CD4-positive, alpha-beta T cell (primary cell): Measurements from ENCODE around the gene NXPH4. TPM values are rescaled to one million over a fixed set of nuclear protein-coding genes. Genes with fewer than 3 reads are reported as not detected.

Source experiments
- ATAC-seq: fragments of 200-7000 bp; cut with Tn5 transposase; one replicate; pipeline ENCODE4 v1.10.0; 2022; ENCODE audit warnings: mild to moderate bottlenecking; ENCODE audit not compliant: poor library complexity
- CTCF ChIA-PET: fragments of 350-600 bp; sonication (Branson Sonifier 250); formaldehyde crosslinking; loops from one replicate; lab custom pipeline; 2021; ENCODE audit warnings: antibody characterized with exemption, inconsistent platforms; lab: Charles Lee
- POLR2A ChIA-PET: fragments of 350-600 bp; sonication (Branson Sonifier 250); formaldehyde crosslinking; loops from one replicate; lab custom pipeline; 2021; ENCODE audit warnings: antibody characterized with exemption, inconsistent platforms; lab: Charles Lee
- DNase-seq, 14 experiments: peaks; one replicate each; pipeline ENCODE4 v3.0.0-alpha.2; 2013 to 2020; ENCODE audit warnings: mixed read lengths in 2 of 14
- H3K27ac ChIP-seq, 2 donors: one replicate each; pipeline versions ENCODE4 v1.5.1 to v1.7.0; 2013; ENCODE audit warnings: low read length in 2 of 2, low read depth in 1 of 2, mild to moderate bottlenecking in 1 of 2
- H3K27me3 ChIP-seq, 2 experiments: 1 replicate in 1 of 2; 2 replicates in 1 of 2; pipeline versions ENCODE4 v1.6.1 to v1.7.0; 2013; ENCODE audit warnings: low read length in 2 of 2, control low read depth in 1 of 2, mild to moderate bottlenecking in 1 of 2, moderate library complexity in 1 of 2; ENCODE audit not compliant: insufficient read depth in 2 of 2, control insufficient read depth in 1 of 2
- H3K36me3 ChIP-seq: one replicate; pipeline ENCODE4 v1.6.1; 2013; ENCODE audit warnings: low read length, control low read depth; ENCODE audit not compliant: insufficient read depth
- H3K4me1 ChIP-seq: one replicate; pipeline ENCODE4 v1.6.1; 2013; ENCODE audit warnings: low read length, control low read depth; ENCODE audit not compliant: insufficient read depth
- H3K4me3 ChIP-seq: one replicate; pipeline ENCODE4 v1.5.1; 2013; ENCODE audit warnings: mild to moderate bottlenecking, low read length, moderate library complexity
- H3K9me3 ChIP-seq, 2 experiments: 1 replicate in 1 of 2; 2 replicates in 1 of 2; pipeline versions ENCODE4 v1.6.1 to v1.7.0; 2013; ENCODE audit warnings: low read length in 2 of 2, mild to moderate bottlenecking in 2 of 2, control low read depth in 1 of 2, moderate library complexity in 1 of 2; ENCODE audit not compliant: control insufficient read depth in 1 of 2, insufficient read depth in 1 of 2
- H3K27ac Mint-ChIP-seq: one replicate; pipeline ENCODE4 v1.8.0; 2020; ENCODE audit warnings: mixed read lengths
- H3K27me3 Mint-ChIP-seq: one replicate; pipeline ENCODE4 v1.8.0; 2021; ENCODE audit warnings: mixed read lengths
- H3K36me3 Mint-ChIP-seq: one replicate; pipeline ENCODE4 v1.8.0; 2021; ENCODE audit warnings: low read depth, mixed read lengths
- H3K4me1 Mint-ChIP-seq: one replicate; pipeline ENCODE4 v1.8.0; 2021; ENCODE audit warnings: low read depth, mixed read lengths
- H3K4me3 Mint-ChIP-seq: one replicate; pipeline ENCODE4 v1.8.0; 2020; ENCODE audit warnings: mild to moderate bottlenecking, mixed read lengths
- H3K9me3 Mint-ChIP-seq: one replicate; pipeline ENCODE4 v1.8.0; 2020; ENCODE audit warnings: mixed read lengths
- intact Hi-C, 2 experiments: fragments of 100-400 bp; cut with DNase I in 1 of 2; cut with micrococcal nuclease in 1 of 2; formaldehyde crosslinking; loops; one replicate each; pipeline versions ENCODE4 v1.15.1 to v1.9.0; 2023 to 2025; cut with DNase I, micrococcal nuclease
- total RNA-seq, 174 experiments: library from RNA in 2 of 174; stranded (reverse) in 2 of 174; gene quantifications; one replicate each; pipeline ENCODE4 v1.2.3 and lab custom pipeline; 2021 to 2026
- TF ChIP-seq, protein P1 (sequence below): fragments of 200-600 bp; IDR thresholded peaks from one replicate; pipeline ENCODE4 v1.8.0; 2022; ENCODE audit warnings: antibody characterized with exemption, mild to moderate bottlenecking

NXPH4 gene
- total RNA-seq, 2 experiments from 2014 or later = not detected

DNA sequence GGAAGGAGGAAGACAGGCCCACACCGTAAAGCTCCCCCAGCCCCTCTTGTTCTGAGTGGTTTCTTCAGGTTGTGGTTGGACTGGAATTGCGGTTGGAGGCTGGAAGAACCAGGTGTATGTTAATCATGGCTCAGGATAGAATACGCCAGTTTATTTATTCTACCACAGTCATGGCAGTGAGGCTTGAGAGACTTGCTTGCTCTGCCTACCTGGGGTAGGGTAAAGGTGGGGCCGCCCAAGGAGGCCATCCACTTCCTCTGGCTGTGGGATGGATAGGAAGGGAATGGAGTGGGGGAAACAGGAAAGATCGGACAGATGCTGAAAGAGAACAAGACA is 21.0 kb downstream of the NXPH4 start:
- CTCF ChIA-PET = interaction anchor here (6.0 to 10.7 kb wide), 2 partner anchors 10 to 21 kb away, joined by 127 to 225 read pairs; partner anchors contain the start of genes NXPH4 and SHMT2
- Histone ChIP-seq H3K27me3 (peaks cover 51 to 53% of the 10 kb centered on the region in 2 experiments), H3K4me1 (peaks cover 82% of the 10 kb centered on the region), H3K4me3 (no peak overlapping the region), H3K27ac (no peak overlapping the region), H3K36me3 (peaks cover 22% of the 10 kb centered on the region), H3K9me3 (peaks cover 0 to 27% of the 10 kb centered on the region in 2 experiments)
- peaks cover 65% of the 10 kb centered on the region for H3K27me3 Mint-ChIP-seq
- no peaks in the 10 kb centered on the region for H3K9me3 Mint-ChIP-seq
- H3K4me1 Mint-ChIP-seq = peaks cover 81% of the 10 kb centered on the region
- H3K36me3 Mint-ChIP-seq = peaks cover 22% of the 10 kb centered on the region
- TF ChIP-seq, protein P1, sequence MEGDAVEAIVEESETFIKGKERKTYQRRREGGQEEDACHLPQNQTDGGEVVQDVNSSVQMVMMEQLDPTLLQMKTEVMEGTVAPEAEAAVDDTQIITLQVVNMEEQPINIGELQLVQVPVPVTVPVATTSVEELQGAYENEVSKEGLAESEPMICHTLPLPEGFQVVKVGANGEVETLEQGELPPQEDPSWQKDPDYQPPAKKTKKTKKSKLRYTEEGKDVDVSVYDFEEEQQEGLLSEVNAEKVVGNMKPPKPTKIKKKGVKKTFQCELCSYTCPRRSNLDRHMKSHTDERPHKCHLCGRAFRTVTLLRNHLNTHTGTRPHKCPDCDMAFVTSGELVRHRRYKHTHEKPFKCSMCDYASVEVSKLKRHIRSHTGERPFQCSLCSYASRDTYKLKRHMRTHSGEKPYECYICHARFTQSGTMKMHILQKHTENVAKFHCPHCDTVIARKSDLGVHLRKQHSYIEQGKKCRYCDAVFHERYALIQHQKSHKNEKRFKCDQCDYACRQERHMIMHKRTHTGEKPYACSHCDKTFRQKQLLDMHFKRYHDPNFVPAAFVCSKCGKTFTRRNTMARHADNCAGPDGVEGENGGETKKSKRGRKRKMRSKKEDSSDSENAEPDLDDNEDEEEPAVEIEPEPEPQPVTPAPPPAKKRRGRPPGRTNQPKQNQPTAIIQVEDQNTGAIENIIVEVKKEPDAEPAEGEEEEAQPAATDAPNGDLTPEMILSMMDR = no peak
- H3K27ac Mint-ChIP-seq = no peak overlapping the region
- ATAC-seq = no peak
- no peak for DNase-seq
- peak overlapping the region; percentile 89 for H3K4me3 Mint-ChIP-seq
- POLR2A ChIA-PET = interaction anchor here (0.6 to 3.6 kb wide), 3 partner anchors 8 to 24 kb away, joined by 3 to 48 read pairs (median 5); partner anchors contain the start of gene SHMT2
- intact Hi-C loops = loop anchor here in 1 of 2 experiments (5.0 kb wide), 1 partner anchor 110 kb away; the partner anchor contains the start of gene LRP1

DNA sequence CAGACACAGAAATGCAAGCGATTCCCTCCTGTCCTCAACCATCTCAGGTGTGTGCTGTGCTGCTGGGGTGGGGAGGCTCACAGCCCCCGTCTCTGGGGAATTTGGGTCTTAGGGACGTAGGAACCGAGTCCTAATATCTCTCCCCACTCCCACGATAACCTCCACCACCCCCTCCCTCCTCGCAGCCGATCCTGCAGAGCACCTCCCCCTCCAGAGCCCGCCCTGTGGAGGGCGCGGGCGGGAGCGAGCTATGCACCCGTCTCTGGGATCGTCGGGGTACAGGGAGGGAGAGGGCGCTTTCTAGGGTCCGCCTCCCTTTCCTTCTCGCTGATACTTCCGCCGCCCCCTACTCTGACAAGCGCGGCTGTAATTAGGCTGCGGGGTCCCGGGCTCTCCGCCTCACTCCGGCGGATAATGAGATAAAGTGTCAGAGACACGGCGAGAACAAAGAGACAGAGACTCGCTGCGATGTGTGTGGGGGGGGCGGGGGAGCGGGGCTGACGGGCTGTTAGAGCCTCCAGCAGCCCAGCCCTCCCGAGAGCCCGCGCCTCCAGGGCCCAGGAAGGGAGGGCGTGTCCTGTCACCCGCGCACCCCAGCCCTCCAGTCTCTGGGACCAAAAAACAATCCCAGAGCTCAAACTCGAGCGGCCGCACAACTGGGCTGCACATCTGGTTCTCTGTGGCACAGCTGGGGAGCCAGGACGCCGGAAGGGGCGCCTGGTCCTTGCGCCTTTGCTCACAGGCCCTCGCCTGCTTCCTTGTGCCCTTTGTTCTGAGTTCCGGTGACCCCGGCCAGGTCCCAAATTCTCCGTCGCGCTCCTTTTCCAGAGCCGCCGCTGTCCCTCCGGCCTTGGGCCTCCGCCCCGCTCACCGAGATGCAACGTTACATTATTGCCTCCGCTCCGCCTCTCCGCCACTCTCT is 21.6 kb downstream of the NXPH4 start:
- intact Hi-C loops = loop anchor here in 1 of 2 experiments (2.0 to 5.0 kb wide), 2 partner anchors 13 to 111 kb away; partner anchors contain the start of gene LRP1
- H3K9me3 ChIP-seq = peaks cover 0 to 27% of the 10 kb centered on the region in 2 experiments
- no peak for ATAC-seq
- Mint-ChIP-seq H3K4me3 (peak overlapping the region; percentile 96), H3K27me3 (peaks cover 71% of the 10 kb centered on the region), H3K27ac (no peak overlapping the region), H3K4me1 (peaks cover 85% of the 10 kb centered on the region), H3K9me3 (no peaks in the 10 kb centered on the region), H3K36me3 (peaks cover 17% of the 10 kb centered on the region)
- H3K27me3 ChIP-seq = peaks cover 58 to 60% of the 10 kb centered on the region in 2 experiments
- H3K4me1 ChIP-seq = peaks cover 87% of the 10 kb centered on the region
- CTCF ChIA-PET = interaction anchor here (0.6 to 10.7 kb wide), 14 partner anchors 10 to 469 kb away, joined by 3 to 225 read pairs (median 4); partner anchors contain the start of genes LRP1, NXPH4, SHMT2 and STAT6
- TF ChIP-seq, protein P1 = no peak
- H3K4me3 ChIP-seq = peak overlapping the region; percentile 82
- peak in 3 of 14 experiments; percentile 55 to 65 (median 62) for DNase-seq
- H3K27ac ChIP-seq = no peak overlapping the region
- H3K36me3 ChIP-seq = peaks cover 16% of the 10 kb centered on the region
- POLR2A ChIA-PET = interaction anchor here (0.6 to 3.6 kb wide), 5 partner anchors 8 to 25 kb away, joined by 3 to 48 read pairs (median 13); partner anchors contain the start of gene SHMT2

- ChIA-PET POLR2A (interaction anchor here (1.3 to 3.6 kb wide), 5 partner anchors 9 to 25 kb away, joined by 6 to 48 read pairs (median 13); partner anchors contain the start of gene SHMT2), CTCF (interaction anchor here (0.6 to 10.7 kb wide), 16 partner anchors 11 to 468 kb away, joined by 3 to 225 read pairs (median 4); partner anchors contain the start of genes LRP1, NXPH4, OS9 and SHMT2)
- TF ChIP-seq, protein P1 = peak; percentile 100
- peak overlapping the region; percentile 82 for H3K4me3 ChIP-seq
- H3K27ac ChIP-seq = no peak overlapping the region
- DNase-seq (peak; percentile 74 to 95 (median 82)), ATAC-seq (peak; percentile 59)
- H3K4me3 Mint-ChIP-seq = peak overlapping the region; percentile 96
- peaks cover 94% of the 10 kb centered on the region for H3K4me1 ChIP-seq
- H3K27me3 ChIP-seq = peaks cover 62 to 63% of the 10 kb centered on the region in 2 experiments
- intact Hi-C loops = loop anchor here (1.0 to 5.0 kb wide), 5 partner anchors 10 to 112 kb away; partner anchors contain the start of genes LRP1 (in 1 of the 2) and SHMT2 (in 1 of the 2)
- H3K9me3 ChIP-seq = peaks cover 0 to 27% of the 10 kb centered on the region in 2 experiments
- H3K4me1 Mint-ChIP-seq = peaks cover 90% of the 10 kb centered on the region
- peaks cover 79% of the 10 kb centered on the region for H3K27me3 Mint-ChIP-seq
- peak overlapping the region; percentile 68 for H3K27ac Mint-ChIP-seq
- no peaks in the 10 kb centered on the region for H3K9me3 Mint-ChIP-seq
- peaks cover 9% of the 10 kb centered on the region for H3K36me3 Mint-ChIP-seq
- H3K36me3 ChIP-seq = peaks cover 8% of the 10 kb centered on the region
Observed at GRCh38 chr12:57238854-57239554, 22.4 kb downstream of the NXPH4 start.
